ENCODE data around the gene ANKRD18A. TPM values are rescaled to one million over a fixed set of nuclear protein-coding genes. Genes with fewer than 3 reads are reported as not detected.

ANKRD18A gene
- 8.2 to 12.4 TPM (median 10.0 TPM) in 5 replicates for total RNA-seq (2022; extraction: Qiagen RNA extraction; ENCODE audit: low read depth)

DNA sequence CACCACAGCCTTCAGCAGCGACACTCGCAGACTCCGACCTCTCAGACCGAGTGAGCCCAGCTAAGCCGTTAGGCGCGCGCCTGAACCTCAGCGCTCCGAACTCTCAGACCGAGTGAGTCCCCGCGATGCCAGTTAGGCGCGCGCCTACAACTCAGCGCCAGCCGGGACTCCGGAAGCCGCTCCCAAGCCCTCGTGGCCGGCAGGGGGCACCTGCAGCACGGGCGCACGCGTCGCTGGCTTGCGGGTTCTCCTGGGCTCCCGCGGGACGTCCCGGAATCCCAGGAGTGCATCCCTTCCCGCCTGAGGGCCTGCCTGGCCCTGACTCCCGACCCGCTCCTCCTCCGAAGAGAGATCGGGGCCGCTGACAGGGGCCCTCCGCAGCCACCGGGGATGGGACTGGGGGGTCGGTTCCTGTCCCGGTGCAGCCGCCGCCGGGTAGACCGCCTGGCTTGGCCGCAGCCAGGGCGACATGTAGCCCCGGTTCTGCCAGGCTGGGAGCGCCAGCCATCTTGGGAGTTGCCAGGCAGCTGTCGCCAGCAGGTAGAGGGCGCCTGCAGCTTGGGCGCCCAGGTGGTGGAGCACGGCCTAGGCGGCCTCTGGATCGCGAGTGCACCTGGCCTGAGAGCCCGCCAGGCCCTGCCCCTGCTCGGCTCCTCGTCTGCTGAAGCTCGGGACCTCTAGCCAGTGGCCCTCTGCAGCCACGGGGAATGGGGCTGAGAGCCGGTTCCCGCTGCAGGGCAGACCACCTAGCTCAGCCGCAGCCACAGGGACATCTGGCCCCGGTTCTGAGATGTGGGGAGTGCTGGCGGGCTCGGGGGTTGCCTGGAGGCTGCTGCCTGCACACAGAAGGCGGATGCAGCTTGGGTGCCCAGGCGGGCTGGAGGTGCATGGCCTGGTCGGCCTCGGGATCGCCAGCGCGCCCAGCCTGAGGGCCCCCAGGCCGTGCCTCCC lies at the start of gene ANKRD18A:
TSS of gene ANKRD18A (minus strand) at position 114 of the 951 bp plus-strand sequence. CDS start 311 bp downstream, outside the sequence.

Other genes starting within 250 kb of the ANKRD18A start
- 49.7 to 53.6 TPM (median 50.0 TPM) in 5 replicates for gene ALDH1B1, start 227.9 kb downstream of the ANKRD18A start, total RNA-seq (2022; extraction: Qiagen RNA extraction; ENCODE audit: low read depth)
- 2.1 to 3.6 TPM (median 2.4 TPM) in 5 replicates for gene IGFBPL1, start 196.1 kb downstream of the ANKRD18A start, total RNA-seq (2022; extraction: Qiagen RNA extraction; ENCODE audit: low read depth)
- not detected in 5 replicates for gene FAM240B, start 99.5 kb upstream of the ANKRD18A start, total RNA-seq (2022; extraction: Qiagen RNA extraction; ENCODE audit: low read depth)

All from A549 treated with ZK216348 at 1 μM for 4 hours (cell line).